WTC11 (cell line): ENCODE results near the gene RBM43. TPM values are rescaled to one million over a fixed set of nuclear protein-coding genes. Genes with fewer than 3 reads are reported as not detected.

ENCODE experiments used
- ATAC-seq: fragments of 200-7000 bp; cut with Tn5 transposase; 2 replicates; pipeline ENCODE4 v1.10.0; 2021; ENCODE audit warnings: mild to moderate bottlenecking, moderate library complexity
- CTCF ChIA-PET: fragments of 300-600 bp; sonication (Branson Sonifier 250); formaldehyde crosslinking; loops from one replicate; lab custom pipeline; 2021; ENCODE audit warnings: antibody characterized with exemption; lab: Charles Lee
- POLR2A ChIA-PET: fragments of 350-600 bp; sonication (Branson Sonifier 250); formaldehyde crosslinking; loops from one replicate; lab custom pipeline; 2021; ENCODE audit warnings: antibody characterized with exemption; lab: Charles Lee
- DNase-seq: peaks from one replicate; pipeline ENCODE4 v3.0.0; 2021; ENCODE audit warnings: low spot score
- H3K27ac Mint-ChIP-seq: 2 replicates; pipeline ENCODE4 v1.8.0; 2021; ENCODE audit warnings: mixed read lengths
- H3K27me3 Mint-ChIP-seq: 2 replicates; pipeline ENCODE4 v1.8.0; 2021; ENCODE audit warnings: low read depth, mild to moderate bottlenecking, moderate library complexity, mixed read lengths
- H3K36me3 Mint-ChIP-seq: 2 replicates; pipeline ENCODE4 v1.8.0; 2021; ENCODE audit warnings: mixed read lengths
- H3K4me1 Mint-ChIP-seq: 2 replicates; pipeline ENCODE4 v1.8.0; 2022; ENCODE audit warnings: mixed read lengths
- H3K4me3 Mint-ChIP-seq: 2 replicates; pipeline ENCODE4 v1.8.0; 2021; ENCODE audit warnings: mild to moderate bottlenecking, moderate library complexity, mixed read lengths
- H3K9me3 Mint-ChIP-seq: 2 replicates; pipeline ENCODE4 v1.8.0; 2021; ENCODE audit warnings: mixed read lengths
- AFF4 ChIP-seq: sonication (generic); formaldehyde crosslinking; IDR thresholded peaks from 2 replicates; pipeline ENCODE4 v1.8.1; 2023; ENCODE audit warnings: mild to moderate bottlenecking, missing genetic modification reagents, borderline replicate concordance
- CBFB ChIP-seq: sonication (generic); formaldehyde crosslinking; IDR thresholded peaks from 2 replicates; pipeline ENCODE4 v1.8.1; 2022; ENCODE audit warnings: mild to moderate bottlenecking, low read depth, missing genetic modification reagents
- CDX4 ChIP-seq: fragments of 250-450 bp; sonication (Bioruptor Pico); IDR thresholded peaks from 2 replicates; pipeline ENCODE4 v1.9.0; 2021; ENCODE audit warnings: moderate library complexity, mild to moderate bottlenecking, inconsistent platforms, borderline replicate concordance
- E2F1 ChIP-seq: sonication (generic); formaldehyde crosslinking; IDR thresholded peaks from 2 replicates; pipeline ENCODE4 v1.8.0; 2022; ENCODE audit warnings: mild to moderate bottlenecking, missing genetic modification reagents
- FOXK1 ChIP-seq: sonication (generic); formaldehyde crosslinking; IDR thresholded peaks from 2 replicates; pipeline ENCODE4 v1.8.0; 2022; ENCODE audit warnings: mild to moderate bottlenecking, moderate library complexity, missing genetic modification reagents
- HMGA2 ChIP-seq: fragments of 250-450 bp; sonication (Bioruptor Pico); IDR thresholded peaks from 2 replicates; pipeline ENCODE4 v1.4.0; 2021; ENCODE audit warnings: mild to moderate bottlenecking, moderate library complexity
- HMGXB4 ChIP-seq: sonication (generic); formaldehyde crosslinking; IDR thresholded peaks from 2 replicates; pipeline ENCODE4 v1.8.1; 2023; ENCODE audit warnings: mild to moderate bottlenecking, moderate library complexity, missing genetic modification reagents
- JAZF1 ChIP-seq: fragments of 250-450 bp; sonication (Bioruptor Pico); IDR thresholded peaks from 2 replicates; pipeline ENCODE4 v1.9.0; 2021; ENCODE audit warnings: moderate library complexity, mild to moderate bottlenecking, inconsistent platforms
- JUN ChIP-seq: sonication (generic); formaldehyde crosslinking; IDR thresholded peaks from 2 replicates; pipeline ENCODE4 v1.8.0; 2023; ENCODE audit warnings: mild to moderate bottlenecking, missing genetic modification reagents
- NFE2L1 ChIP-seq: sonication (generic); formaldehyde crosslinking; IDR thresholded peaks from 2 replicates; pipeline ENCODE4 v1.8.1; 2023; ENCODE audit warnings: missing genetic modification reagents
- NR2C2 ChIP-seq: sonication (generic); formaldehyde crosslinking; IDR thresholded peaks from 2 replicates; pipeline ENCODE4 v1.8.0; 2022; ENCODE audit warnings: mild to moderate bottlenecking, missing genetic modification reagents
- PREB ChIP-seq: sonication (generic); formaldehyde crosslinking; IDR thresholded peaks from 2 replicates; pipeline ENCODE4 v1.8.1; 2022; ENCODE audit warnings: mild to moderate bottlenecking, missing genetic modification reagents, moderate library complexity, borderline replicate concordance
- SOX15 ChIP-seq: fragments of 250-450 bp; sonication (Bioruptor Pico); IDR thresholded peaks from 2 replicates; pipeline ENCODE4 v1.9.0; 2021; ENCODE audit warnings: mild to moderate bottlenecking
- TCF7 ChIP-seq: sonication (generic); formaldehyde crosslinking; IDR thresholded peaks from 2 replicates; pipeline ENCODE4 v1.8.0; 2022; ENCODE audit warnings: mild to moderate bottlenecking, low read depth, missing genetic modification reagents, moderate library complexity
- TEAD4 ChIP-seq: sonication (generic); formaldehyde crosslinking; IDR thresholded peaks from 2 replicates; pipeline ENCODE4 v1.8.0; 2022; ENCODE audit warnings: mild to moderate bottlenecking, missing genetic modification reagents
- TP53 ChIP-seq: sonication (generic); formaldehyde crosslinking; IDR thresholded peaks from 2 replicates; pipeline ENCODE4 v1.8.1; 2023; ENCODE audit warnings: mild to moderate bottlenecking, missing genetic modification reagents
- ZNF232 ChIP-seq: sonication (generic); formaldehyde crosslinking; IDR thresholded peaks from 2 replicates; pipeline ENCODE4 v1.8.0; 2022; ENCODE audit warnings: mild to moderate bottlenecking, missing genetic modification reagents
- total RNA-seq: library from RNA; stranded (reverse); gene quantifications from 3 replicates; pipeline ENCODE4 v1.2.3, GENCODE V29; 2021

RBM43 gene
- total RNA-seq, 1 experiment from 2014 or later, result 2.8 TPM

- TF ChIP-seq NFE2L1 (CRISPR knock-in tag), result no peak
Measured at GRCh38 chr2:151306621-151307020, 45.0 kb upstream of the RBM43 start (continued).

- Mint-ChIP-seq H3K36me3 (no peaks in the 10 kb centered on the region; the same call in 1 of the 2 replicates), H3K4me3 (no peak overlapping the region), H3K27me3 (no peaks in the 10 kb centered on the region; the same call in 1 of the 2 replicates), H3K27ac (no peak overlapping the region), H3K4me1 (peaks cover 5% of the 10 kb centered on the region), H3K9me3 (peaks cover 21% of the 10 kb centered on the region)
- POLR2A ChIA-PET, result no interaction called here
- ATAC-seq (no peak), DNase-seq (no peak)
- CTCF ChIA-PET, result no interaction called here
- TF ChIP-seq NR2C2 (CRISPR knock-in tag), result no peak
- no peak for TF ChIP-seq CDX4 (CRISPR knock-in tag)
- no peak for TF ChIP-seq TCF7
- no peak for TF ChIP-seq TEAD4 (CRISPR knock-in tag)
- TF ChIP-seq ZNF232 (CRISPR knock-in tag), result no peak
- no peak for TF ChIP-seq AFF4 (CRISPR knock-in tag)
- TF ChIP-seq PREB (CRISPR knock-in tag), result no peak
- no peak for TF ChIP-seq TP53 (CRISPR knock-in tag)
- TF ChIP-seq SOX15 (CRISPR knock-in tag), result no peak
- no peak for TF ChIP-seq HMGA2 (CRISPR knock-in tag)
- no peak for TF ChIP-seq NFE2L1 (CRISPR knock-in tag)
- TF ChIP-seq HMGXB4 (CRISPR knock-in tag), result no peak
Measured at GRCh38 chr2:151305129-151305691, 43.5 kb upstream of the RBM43 start.

- Mint-ChIP-seq H3K36me3 (no peaks in the 10 kb centered on the region), H3K27ac (no peak overlapping the region), H3K4me1 (peaks cover 13% of the 10 kb centered on the region), H3K4me3 (no peak overlapping the region), H3K9me3 (peaks cover 19% of the 10 kb centered on the region), H3K27me3 (no peaks in the 10 kb centered on the region)
- DNase-seq (no peak), ATAC-seq (no peak)
- POLR2A ChIA-PET, result no interaction called here
- CTCF ChIA-PET, result no interaction called here
- TF ChIP-seq E2F1 (CRISPR knock-in tag), result no peak
- no peak for TF ChIP-seq JAZF1 (CRISPR knock-in tag)
- TF ChIP-seq CBFB (CRISPR knock-in tag), result no peak
- TF ChIP-seq JUN (CRISPR knock-in tag), result no peak
- TF ChIP-seq FOXK1 (CRISPR knock-in tag), result no peak
Measured at GRCh38 chr2:151302879-151303278, 41.2 kb upstream of the RBM43 start.
